Measurements from ENCODE around the gene PFKFB4.
"Not testable (repeated sequence)": the region's sequence is repeated elsewhere in the genome, so short reads cannot be mapped to it uniquely, and the experiment has no call there.

Gene PFKFB4

GRCh38 chr3:48555949-48556795 is 431 bp downstream of the PFKFB4 start:
- DNase-seq: no peak

- DNase-seq: no peak
These were observed 1.2 kb downstream of the PFKFB4 start for GRCh38 chr3:48555231-48555948.

- no peak for DNase-seq
These were observed 2.4 kb downstream of the PFKFB4 start for GRCh38 chr3:48553886-48554845.

GRCh38 chr3:48553361-48553760 is 3.2 kb downstream of the PFKFB4 start:
- DNase-seq: no peak

- peak; percentile 65 for DNase-seq
These were observed 4.3 kb downstream of the PFKFB4 start for GRCh38 chr3:48552111-48552951.

- not testable (repeated sequence) for DNase-seq
These were observed 5.0 kb downstream of the PFKFB4 start for GRCh38 chr3:48551651-48552050.

- DNase-seq: peak; percentile 45
These were observed 7.6 kb downstream of the PFKFB4 start for GRCh38 chr3:48548729-48549705.

GRCh38 chr3:48548126-48548525 is 8.5 kb downstream of the PFKFB4 start:
- no peak for DNase-seq

- no peak for DNase-seq
These were observed 10.3 kb downstream of the PFKFB4 start for GRCh38 chr3:48546203-48546829.

- DNase-seq: no peak
These were observed 12.5 kb downstream of the PFKFB4 start for GRCh38 chr3:48544141-48544540.

GRCh38 chr3:48543271-48543866 is 13.2 kb downstream of the PFKFB4 start:
- no peak for DNase-seq

- DNase-seq: no peak
These were observed 18.2 kb downstream of the PFKFB4 start for GRCh38 chr3:48538451-48538850.

- DNase-seq: no peak
These were observed 19.8 kb downstream of the PFKFB4 start for GRCh38 chr3:48536785-48537184.

- no peak for DNase-seq
These were observed 20.5 kb downstream of the PFKFB4 start for GRCh38 chr3:48536116-48536515.

- no peak for DNase-seq
These were observed 21.0 kb downstream of the PFKFB4 start for GRCh38 chr3:48535578-48535977.

GRCh38 chr3:48532977-48533337 is 23.6 kb downstream of the PFKFB4 start:
- no peak for DNase-seq

GRCh38 chr3:48532271-48532976 is 24.2 kb downstream of the PFKFB4 start:
- DNase-seq: no peak

GRCh38 chr3:48530701-48531100 is 25.9 kb downstream of the PFKFB4 start:
- DNase-seq: not testable (repeated sequence)

GRCh38 chr3:48528754-48529153 is 27.8 kb downstream of the PFKFB4 start:
- DNase-seq: no peak

All from NCI-H146 (cell line).